ENCODE measurements around the gene PUS10.
A peak's percentile ranks its signal among the peaks of the same experiment; 100 is the strongest.

Gene PUS10

GRCh38 chr2:60976256-60976850 lies 41.7 kb downstream of the PUS10 start:
- no peaks in the 10 kb centered on the region for H3K27me3 ChIP-seq (replicated peaks; ENCODE audit: control insufficient read depth, insufficient read depth, low read length, poor library complexity, severe bottlenecking)
- no peaks in the 10 kb centered on the region for H3K4me1 ChIP-seq (ENCODE audit: control insufficient read depth, insufficient read depth, low read length, poor library complexity, severe bottlenecking)
- H3K4me3 ChIP-seq (ENCODE audit: insufficient read depth, low read depth, low read length, poor library complexity, severe bottlenecking) = no peak overlapping the region
- H3K36me3 ChIP-seq (ENCODE audit: control insufficient read depth, insufficient read depth, low read length) = no peaks in the 10 kb centered on the region
- DNase-seq = no peak
- H3K27ac ChIP-seq (ENCODE audit: insufficient read depth, low read length, poor library complexity, severe bottlenecking) = no peak overlapping the region
- H3K9me3 ChIP-seq (ENCODE audit: control insufficient read depth, low read length) = no peaks in the 10 kb centered on the region

DNA sequence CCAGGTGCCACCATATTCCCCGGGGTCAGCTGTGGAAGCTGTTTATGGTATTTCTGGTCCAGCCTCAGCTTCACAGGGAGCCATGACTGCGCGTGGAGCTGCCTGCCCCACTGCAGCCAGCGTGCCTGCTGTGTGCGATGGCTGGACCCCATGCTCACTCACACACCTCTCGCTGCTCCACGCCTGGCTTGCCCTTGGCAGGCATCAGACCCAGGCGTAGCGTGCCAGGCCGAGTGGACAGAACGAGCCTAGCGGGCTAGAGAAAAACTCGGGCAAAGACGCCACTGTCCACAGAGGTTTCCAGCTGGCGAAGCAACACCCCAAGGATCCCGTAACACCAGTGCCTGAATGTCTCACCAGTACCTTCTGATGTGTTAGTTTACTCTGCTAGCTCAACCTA lies 43.4 kb downstream of the PUS10 start:
- Histone ChIP-seq H3K36me3 (ENCODE audit: control insufficient read depth, insufficient read depth, low read length) (no peaks in the 10 kb centered on the region), H3K27ac (ENCODE audit: insufficient read depth, low read length, poor library complexity, severe bottlenecking) (no peak overlapping the region), H3K27me3 (replicated peaks; ENCODE audit: control insufficient read depth, insufficient read depth, low read length, poor library complexity, severe bottlenecking) (no peaks in the 10 kb centered on the region), H3K4me3 (ENCODE audit: insufficient read depth, low read depth, low read length, poor library complexity, severe bottlenecking) (no peak overlapping the region), H3K9me3 (ENCODE audit: control insufficient read depth, low read length) (no peaks in the 10 kb centered on the region), H3K4me1 (ENCODE audit: control insufficient read depth, insufficient read depth, low read length, poor library complexity, severe bottlenecking) (no peaks in the 10 kb centered on the region)
- DNase-seq = no peak

- DNase-seq = no peak
- Histone ChIP-seq H3K4me1 (ENCODE audit: control insufficient read depth, insufficient read depth, low read length, poor library complexity, severe bottlenecking) (no peaks in the 10 kb centered on the region), H3K9me3 (ENCODE audit: control insufficient read depth, low read length) (no peaks in the 10 kb centered on the region), H3K36me3 (ENCODE audit: control insufficient read depth, insufficient read depth, low read length) (no peaks in the 10 kb centered on the region), H3K27ac (ENCODE audit: insufficient read depth, low read length, poor library complexity, severe bottlenecking) (no peak overlapping the region), H3K4me3 (ENCODE audit: insufficient read depth, low read depth, low read length, poor library complexity, severe bottlenecking) (no peak overlapping the region), H3K27me3 (replicated peaks; ENCODE audit: control insufficient read depth, insufficient read depth, low read length, poor library complexity, severe bottlenecking) (no peaks in the 10 kb centered on the region)
Observed at GRCh38 chr2:60973705-60974104, 44.4 kb downstream of the PUS10 start.

GRCh38 chr2:60972889-60973656 lies 45.0 kb downstream of the PUS10 start:
- DNase-seq = no peak
- no peaks in the 10 kb centered on the region for H3K9me3 ChIP-seq (ENCODE audit: control insufficient read depth, low read length)
- H3K4me3 ChIP-seq (ENCODE audit: insufficient read depth, low read depth, low read length, poor library complexity, severe bottlenecking) = no peak overlapping the region
- no peak overlapping the region for H3K27ac ChIP-seq (ENCODE audit: insufficient read depth, low read length, poor library complexity, severe bottlenecking)
- H3K36me3 ChIP-seq (ENCODE audit: control insufficient read depth, insufficient read depth, low read length) = no peaks in the 10 kb centered on the region
- H3K27me3 ChIP-seq (replicated peaks; ENCODE audit: control insufficient read depth, insufficient read depth, low read length, poor library complexity, severe bottlenecking) = no peaks in the 10 kb centered on the region
- H3K4me1 ChIP-seq (ENCODE audit: control insufficient read depth, insufficient read depth, low read length, poor library complexity, severe bottlenecking) = no peaks in the 10 kb centered on the region

- Histone ChIP-seq H3K36me3 (ENCODE audit: control insufficient read depth, insufficient read depth, low read length) (no peaks in the 10 kb centered on the region), H3K4me1 (ENCODE audit: control insufficient read depth, insufficient read depth, low read length, poor library complexity, severe bottlenecking) (peaks cover 15% of the 10 kb centered on the region), H3K27me3 (replicated peaks; ENCODE audit: control insufficient read depth, insufficient read depth, low read length, poor library complexity, severe bottlenecking) (no peaks in the 10 kb centered on the region), H3K27ac (ENCODE audit: insufficient read depth, low read length, poor library complexity, severe bottlenecking) (no peak overlapping the region), H3K4me3 (ENCODE audit: insufficient read depth, low read depth, low read length, poor library complexity, severe bottlenecking) (no peak overlapping the region), H3K9me3 (ENCODE audit: control insufficient read depth, low read length) (no peaks in the 10 kb centered on the region)
- no peak for DNase-seq
Observed at GRCh38 chr2:60966507-60967405, 51.3 kb downstream of the PUS10 start.

DNA sequence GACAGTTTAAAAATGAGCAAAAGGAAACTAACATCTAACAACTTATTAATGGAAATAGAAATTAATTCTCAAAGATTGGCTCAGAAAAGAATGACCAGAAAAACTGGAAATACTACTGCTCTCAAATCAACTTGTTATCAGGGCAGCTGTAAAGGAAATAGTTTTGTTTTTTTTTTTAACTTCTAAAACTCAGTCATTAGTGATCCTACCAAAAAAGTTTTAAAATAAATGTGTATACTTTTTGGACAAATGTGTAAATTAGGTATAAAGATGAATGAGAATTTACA lies 52.6 kb downstream of the PUS10 start:
- Histone ChIP-seq H3K27ac (ENCODE audit: insufficient read depth, low read length, poor library complexity, severe bottlenecking) (peak overlapping the region; percentile 40), H3K9me3 (ENCODE audit: control insufficient read depth, low read length) (no peaks in the 10 kb centered on the region), H3K36me3 (ENCODE audit: control insufficient read depth, insufficient read depth, low read length) (no peaks in the 10 kb centered on the region), H3K27me3 (replicated peaks; ENCODE audit: control insufficient read depth, insufficient read depth, low read length, poor library complexity, severe bottlenecking) (no peaks in the 10 kb centered on the region), H3K4me3 (ENCODE audit: insufficient read depth, low read depth, low read length, poor library complexity, severe bottlenecking) (peak overlapping the region; percentile 7), H3K4me1 (ENCODE audit: control insufficient read depth, insufficient read depth, low read length, poor library complexity, severe bottlenecking) (peaks cover 15% of the 10 kb centered on the region)
- DNase-seq = no peak

- Histone ChIP-seq H3K4me3 (ENCODE audit: insufficient read depth, low read depth, low read length, poor library complexity, severe bottlenecking) (peak overlapping the region; percentile 7), H3K36me3 (ENCODE audit: control insufficient read depth, insufficient read depth, low read length) (no peaks in the 10 kb centered on the region), H3K27me3 (replicated peaks; ENCODE audit: control insufficient read depth, insufficient read depth, low read length, poor library complexity, severe bottlenecking) (no peaks in the 10 kb centered on the region), H3K4me1 (ENCODE audit: control insufficient read depth, insufficient read depth, low read length, poor library complexity, severe bottlenecking) (peaks cover 15% of the 10 kb centered on the region), H3K9me3 (ENCODE audit: control insufficient read depth, low read length) (no peaks in the 10 kb centered on the region), H3K27ac (ENCODE audit: insufficient read depth, low read length, poor library complexity, severe bottlenecking) (peak overlapping the region; percentile 40)
- DNase-seq = no peak
Observed at GRCh38 chr2:60964651-60965498, 53.2 kb downstream of the PUS10 start.

GRCh38 chr2:60963190-60963589 lies 54.9 kb downstream of the PUS10 start:
- no peaks in the 10 kb centered on the region for H3K9me3 ChIP-seq (ENCODE audit: control insufficient read depth, low read length)
- H3K4me1 ChIP-seq (ENCODE audit: control insufficient read depth, insufficient read depth, low read length, poor library complexity, severe bottlenecking) = peaks cover 15% of the 10 kb centered on the region
- no peak overlapping the region for H3K27ac ChIP-seq (ENCODE audit: insufficient read depth, low read length, poor library complexity, severe bottlenecking)
- no peak for DNase-seq
- no peaks in the 10 kb centered on the region for H3K36me3 ChIP-seq (ENCODE audit: control insufficient read depth, insufficient read depth, low read length)
- no peak overlapping the region for H3K4me3 ChIP-seq (ENCODE audit: insufficient read depth, low read depth, low read length, poor library complexity, severe bottlenecking)
- H3K27me3 ChIP-seq (replicated peaks; ENCODE audit: control insufficient read depth, insufficient read depth, low read length, poor library complexity, severe bottlenecking) = no peaks in the 10 kb centered on the region

GRCh38 chr2:60962528-60962927 lies 55.5 kb downstream of the PUS10 start:
- Histone ChIP-seq H3K4me1 (ENCODE audit: control insufficient read depth, insufficient read depth, low read length, poor library complexity, severe bottlenecking) (peaks cover 15% of the 10 kb centered on the region), H3K9me3 (ENCODE audit: control insufficient read depth, low read length) (no peaks in the 10 kb centered on the region), H3K4me3 (ENCODE audit: insufficient read depth, low read depth, low read length, poor library complexity, severe bottlenecking) (no peak overlapping the region), H3K36me3 (ENCODE audit: control insufficient read depth, insufficient read depth, low read length) (no peaks in the 10 kb centered on the region), H3K27me3 (replicated peaks; ENCODE audit: control insufficient read depth, insufficient read depth, low read length, poor library complexity, severe bottlenecking) (no peaks in the 10 kb centered on the region), H3K27ac (ENCODE audit: insufficient read depth, low read length, poor library complexity, severe bottlenecking) (no peak overlapping the region)
- no peak for DNase-seq
